ENCODE data around the gene SKAP1. TPM values are rescaled to one million over a fixed set of nuclear protein-coding genes. Genes with fewer than 3 reads are reported as not detected.

The SKAP1 gene
- total and polyA plus RNA-seq, 8 donors, result 2.4 to 4.4 (median 3.2) TPM; not detected in 2

DNA sequence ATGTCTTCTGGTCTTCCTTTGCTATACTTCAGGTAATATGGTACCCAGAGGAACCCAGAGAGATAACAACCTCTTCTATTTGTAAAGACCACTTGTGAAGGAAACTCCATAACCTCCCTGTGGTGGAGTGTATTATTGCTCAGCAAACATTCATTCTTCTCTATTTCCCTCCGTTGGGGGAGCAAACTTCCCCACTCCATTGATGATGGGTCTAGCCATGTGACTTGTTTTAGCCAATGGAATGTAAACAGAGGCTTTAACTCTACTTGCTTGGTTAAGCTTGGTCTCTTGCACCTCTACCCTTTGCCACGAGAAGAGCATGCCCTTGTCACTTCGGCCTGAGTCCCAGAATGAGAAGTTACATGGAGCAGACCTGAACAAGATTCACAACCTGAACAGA lies 30.0 kb upstream of the SKAP1 start:
- Histone ChIP-seq H3K36me3 (no peaks in the 10 kb centered on the region), H3K27me3 (peaks cover 0 to 43% (median 0%) of the 10 kb centered on the region in 3 donors), H3K4me3 (no peak overlapping the region), H3K9me3 (peaks cover 0 to 8% (median 2%) of the 10 kb centered on the region in 4 donors), H3K4me1 (peaks cover 5 to 17% (median 12%) of the 10 kb centered on the region in 4 donors), H3K27ac (no peak overlapping the region)
- TF ChIP-seq CTCF (IDR thresholded peaks at IDR 0.05), result no peak
- TF ChIP-seq EP300 (IDR thresholded peaks at IDR 0.05), result no peak
- TF ChIP-seq POLR2AphosphoS5 (IDR thresholded peaks at IDR 0.05), result no peak
- TF ChIP-seq POLR2A (IDR thresholded peaks at IDR 0.05), result no peak
- intact Hi-C loops (cut with DNase I; ENCODE audit: low total_unique reads), result no loop called here
- no peak for DNase-seq
- WGBS, 5 donors, result 66 to 77% (median 69%) methylated on average over 3 of the region's 3 CpGs

DNA sequence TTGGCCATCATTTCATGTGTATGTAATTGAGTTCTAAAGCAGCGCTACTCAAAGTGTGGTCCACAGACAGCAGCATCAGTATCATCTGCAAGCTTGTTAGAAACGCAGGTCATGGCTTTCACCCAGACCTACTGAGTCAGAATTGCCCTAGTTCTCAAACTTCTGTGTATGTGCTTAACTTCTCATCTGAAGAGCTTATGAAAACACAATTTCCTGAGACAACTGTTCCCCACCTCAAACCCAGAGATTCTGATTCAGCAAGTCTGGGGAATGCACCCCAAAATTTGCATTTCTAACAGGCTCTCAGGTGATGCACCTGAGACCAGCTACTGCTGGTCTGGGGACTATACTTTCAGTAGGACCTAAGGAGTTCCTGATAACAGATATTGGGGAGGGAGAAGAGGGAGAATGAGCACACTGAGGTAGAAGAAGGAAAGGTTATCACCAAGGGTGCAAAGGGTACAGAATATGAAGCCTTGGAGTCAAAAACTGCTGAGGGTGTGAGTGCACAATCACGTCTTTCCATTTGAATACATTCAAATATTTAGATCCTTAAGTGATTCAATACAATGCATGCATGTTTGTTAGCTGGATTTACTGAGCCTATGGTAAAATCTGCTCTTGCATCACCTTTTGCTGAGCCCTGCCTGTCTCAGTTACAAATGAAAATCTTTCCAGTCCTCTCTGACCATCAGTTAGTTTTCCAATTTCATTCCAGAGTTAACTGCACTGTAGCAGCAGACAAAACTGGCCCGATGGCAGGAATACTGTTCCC lies 29.2 kb upstream of the SKAP1 start:
- no peak for DNase-seq
- Histone ChIP-seq H3K36me3 (no peaks in the 10 kb centered on the region), H3K9me3 (peaks cover 0 to 15% (median 9%) of the 10 kb centered on the region in 4 donors), H3K4me1 (peaks cover 5 to 17% (median 12%) of the 10 kb centered on the region in 4 donors), H3K27ac (no peak overlapping the region), H3K4me3 (no peak overlapping the region), H3K27me3 (peaks cover 0 to 51% (median 0%) of the 10 kb centered on the region in 3 donors)
- intact Hi-C loops (cut with DNase I; ENCODE audit: low total_unique reads), result no loop called here
- TF ChIP-seq POLR2AphosphoS5 (IDR thresholded peaks at IDR 0.05) (no peak), POLR2A (IDR thresholded peaks at IDR 0.05) (no peak), CTCF (IDR thresholded peaks at IDR 0.05) (no peak), EP300 (IDR thresholded peaks at IDR 0.05) (no peak)
- WGBS, 5 donors, result 67 to 90% (median 71%) methylated on average over 4 of the region's 4 CpGs

GRCh38 chr17:48457080-48457836 lies 27.2 kb upstream of the SKAP1 start:
- Histone ChIP-seq H3K9me3 (peaks cover 0 to 15% (median 9%) of the 10 kb centered on the region in 4 donors), H3K4me1 (peaks cover 5 to 17% (median 12%) of the 10 kb centered on the region in 4 donors), H3K27ac (no peak overlapping the region), H3K4me3 (peak overlapping the region in 1 of 4 donors; percentile 10), H3K36me3 (no peaks in the 10 kb centered on the region), H3K27me3 (peaks cover 0 to 53% (median 0%) of the 10 kb centered on the region in 3 donors)
- peak; percentile 63 to 87 for DNase-seq
- intact Hi-C loops (cut with DNase I; ENCODE audit: low total_unique reads), result no loop called here
- TF ChIP-seq CTCF (IDR thresholded peaks at IDR 0.05) (peak in 5 of 7 experiments; percentile 77 to 97 (median 93)), POLR2A (IDR thresholded peaks at IDR 0.05) (no peak), EP300 (IDR thresholded peaks at IDR 0.05) (no peak), POLR2AphosphoS5 (IDR thresholded peaks at IDR 0.05) (peak in 1 of 3 donors; percentile 44)
- 11 to 19% (median 14%) methylated on average over 22 of the region's 22 CpGs for WGBS, 5 donors

DNA sequence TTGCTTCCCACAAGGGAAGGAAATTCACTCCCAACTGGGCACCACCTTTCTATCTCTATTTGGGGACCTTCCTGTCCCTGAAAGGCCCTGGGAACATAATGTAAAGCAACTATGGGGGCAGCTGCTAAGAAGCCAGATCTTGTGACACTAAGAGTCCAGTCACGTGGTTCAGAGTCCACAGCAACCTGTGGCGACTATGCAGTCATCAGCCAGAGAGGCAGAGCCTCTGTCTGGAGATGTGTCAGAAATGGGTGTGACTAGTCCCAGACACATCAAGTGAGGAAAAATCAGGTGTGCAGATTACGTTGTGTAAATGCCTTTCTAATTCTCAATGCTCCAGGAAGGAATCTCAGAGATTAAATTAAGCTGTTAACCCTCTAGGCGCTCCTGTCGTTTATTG lies 26.6 kb upstream of the SKAP1 start:
- no peak overlapping the region for H3K4me3 ChIP-seq
- DNase-seq, result peak in 1 of 2 donors; percentile 51
- WGBS, 5 donors, result 26 to 51% (median 30%) methylated on average over 5 of the region's 5 CpGs
- peaks cover 5 to 17% (median 12%) of the 10 kb centered on the region in 4 donors for H3K4me1 ChIP-seq
- intact Hi-C loops (cut with DNase I; ENCODE audit: low total_unique reads), result no loop called here
- H3K36me3 ChIP-seq, result no peaks in the 10 kb centered on the region
- no peak overlapping the region for H3K27ac ChIP-seq
- TF ChIP-seq POLR2AphosphoS5 (IDR thresholded peaks at IDR 0.05) (no peak), POLR2A (IDR thresholded peaks at IDR 0.05) (no peak), EP300 (IDR thresholded peaks at IDR 0.05) (no peak), CTCF (IDR thresholded peaks at IDR 0.05) (no peak)
- peaks cover 0 to 53% (median 0%) of the 10 kb centered on the region in 3 donors for H3K27me3 ChIP-seq
- H3K9me3 ChIP-seq, result peaks cover 0 to 15% (median 9%) of the 10 kb centered on the region in 4 donors

Measured in stomach (tissue), 9 donors.